ENCODE measurements around the gene GPRIN1.
"Not testable (repeated sequence)": the region's sequence is repeated elsewhere in the genome, so short reads cannot be mapped to it uniquely, and the experiment has no call there.

The GPRIN1 gene

GRCh38 chr5:176596069-176596644 is 13.8 kb downstream of the GPRIN1 start:
- no peaks in the 10 kb centered on the region for H3K4me1 Mint-ChIP-seq
- H3K9me3 Mint-ChIP-seq, result no peaks in the 10 kb centered on the region
- TF ChIP-seq CTCF (IDR thresholded peaks at IDR 0.05; ENCODE audit: unreplicated experiment in 3 of 3), result no peak
- H3K36me3 Mint-ChIP-seq (ENCODE audit: low read depth), result peaks cover 5% of the 10 kb centered on the region
- no peak overlapping the region for H3K4me3 Mint-ChIP-seq
- no peak overlapping the region for H3K27ac Mint-ChIP-seq
- H3K27me3 Mint-ChIP-seq (ENCODE audit: low read depth), result peaks cover 34% of the 10 kb centered on the region

- Mint-ChIP-seq H3K4me3 (no peak overlapping the region), H3K9me3 (no peaks in the 10 kb centered on the region), H3K27me3 (ENCODE audit: low read depth) (peaks cover 34% of the 10 kb centered on the region), H3K27ac (no peak overlapping the region), H3K36me3 (ENCODE audit: low read depth) (peaks cover 5% of the 10 kb centered on the region), H3K4me1 (no peaks in the 10 kb centered on the region)
- TF ChIP-seq CTCF (IDR thresholded peaks at IDR 0.05; ENCODE audit: unreplicated experiment in 3 of 3), result no peak
Measured at GRCh38 chr5:176595386-176595943, 14.5 kb downstream of the GPRIN1 start.

GRCh38 chr5:176594554-176594953 is 15.4 kb downstream of the GPRIN1 start:
- no peak for TF ChIP-seq CTCF (IDR thresholded peaks at IDR 0.05; ENCODE audit: unreplicated experiment in 3 of 3)
- Mint-ChIP-seq H3K4me3 (no peak overlapping the region), H3K4me1 (no peaks in the 10 kb centered on the region), H3K27me3 (ENCODE audit: low read depth) (peaks cover 34% of the 10 kb centered on the region), H3K27ac (no peak overlapping the region), H3K9me3 (no peaks in the 10 kb centered on the region), H3K36me3 (ENCODE audit: low read depth) (peaks cover 5% of the 10 kb centered on the region)

- Mint-ChIP-seq H3K9me3 (no peaks in the 10 kb centered on the region), H3K36me3 (ENCODE audit: low read depth) (no peaks in the 10 kb centered on the region), H3K4me1 (no peaks in the 10 kb centered on the region), H3K27ac (no peak overlapping the region), H3K27me3 (ENCODE audit: low read depth) (peaks cover 27% of the 10 kb centered on the region), H3K4me3 (no peak overlapping the region)
- TF ChIP-seq CTCF (IDR thresholded peaks at IDR 0.05; ENCODE audit: unreplicated experiment in 3 of 3), result no peak
Measured at GRCh38 chr5:176593273-176593869, 16.6 kb downstream of the GPRIN1 start.

GRCh38 chr5:176592573-176592972 is 17.4 kb downstream of the GPRIN1 start:
- H3K27me3 Mint-ChIP-seq (ENCODE audit: low read depth), result peaks cover 23% of the 10 kb centered on the region
- no peak overlapping the region for H3K4me3 Mint-ChIP-seq
- H3K9me3 Mint-ChIP-seq, result no peaks in the 10 kb centered on the region
- no peaks in the 10 kb centered on the region for H3K4me1 Mint-ChIP-seq
- no peak for TF ChIP-seq CTCF (IDR thresholded peaks at IDR 0.05; ENCODE audit: unreplicated experiment in 3 of 3)
- H3K36me3 Mint-ChIP-seq (ENCODE audit: low read depth), result no peaks in the 10 kb centered on the region
- H3K27ac Mint-ChIP-seq, result no peak overlapping the region

- H3K27ac Mint-ChIP-seq; H3K4me1 Mint-ChIP-seq; H3K9me3 Mint-ChIP-seq; H3K4me3 Mint-ChIP-seq; H3K36me3 Mint-ChIP-seq (ENCODE audit: low read depth): not testable (repeated sequence)
- H3K27me3 Mint-ChIP-seq (ENCODE audit: low read depth), result peaks cover 21% of the 10 kb centered on the region
Measured at GRCh38 chr5:176591667-176592066, 18.3 kb downstream of the GPRIN1 start.
